Measurements from ENCODE around the gene SMYD5. TPM values are rescaled to one million over a fixed set of nuclear protein-coding genes. Genes with fewer than 3 reads are reported as not detected.

Gene SMYD5
- total RNA-seq, 1 donor, result 20.7 TPM

DNA sequence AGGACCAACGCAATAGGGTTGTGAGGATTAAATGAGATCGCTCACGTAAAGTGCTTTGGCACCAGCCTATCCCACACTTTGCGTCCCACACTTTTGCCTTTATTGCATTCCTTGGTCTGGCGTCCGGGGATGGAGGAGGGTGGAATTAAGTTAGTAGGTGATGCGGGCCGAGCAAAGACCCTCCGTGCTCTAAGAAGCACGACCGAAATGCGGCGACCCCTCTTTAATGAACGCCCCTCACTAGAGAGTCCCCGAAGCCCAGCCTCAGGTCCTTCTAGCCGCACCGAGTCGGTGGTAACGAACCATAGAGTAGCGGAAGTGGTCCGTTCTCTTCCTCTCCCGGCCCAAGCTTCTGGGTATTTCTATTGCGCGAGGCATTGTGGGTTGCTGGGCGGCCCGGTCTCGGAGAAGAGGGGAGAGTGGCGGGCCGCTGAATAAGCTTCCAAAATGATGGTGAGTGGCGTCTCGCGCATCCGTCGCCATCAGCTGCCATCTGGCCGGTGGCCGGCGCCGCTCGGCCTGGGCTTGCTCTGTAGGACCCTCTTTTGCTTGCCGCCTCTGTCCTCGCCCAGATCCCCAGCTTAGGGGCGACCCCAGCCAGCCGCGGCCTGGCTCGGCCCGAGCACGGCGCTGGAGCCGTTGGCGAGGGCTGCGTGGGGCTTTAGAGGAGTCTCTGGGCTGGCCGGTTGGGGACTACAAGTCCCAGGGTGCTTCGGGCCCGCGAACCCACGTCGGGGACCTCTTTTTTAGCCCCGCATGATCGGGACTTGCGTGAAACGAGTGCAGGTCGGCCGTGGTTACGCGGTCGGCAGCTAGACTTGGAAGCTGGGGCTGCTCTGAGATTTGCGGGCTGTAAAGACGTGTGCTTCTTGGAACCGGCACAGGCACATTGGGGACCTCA is 20.1 kb downstream of the SMYD5 start, which contains the start of gene CCT7:
TSS of gene CCT7 (plus strand) at position 377 of the 901 bp plus-strand sequence. CDS start at position 448, 71 bp downstream.
- H3K4me3 ChIP-seq (ENCODE audit: low read depth, low read length), result peak within 1 kb of the TSS; percentile 85
- TF ChIP-seq, protein P1, sequence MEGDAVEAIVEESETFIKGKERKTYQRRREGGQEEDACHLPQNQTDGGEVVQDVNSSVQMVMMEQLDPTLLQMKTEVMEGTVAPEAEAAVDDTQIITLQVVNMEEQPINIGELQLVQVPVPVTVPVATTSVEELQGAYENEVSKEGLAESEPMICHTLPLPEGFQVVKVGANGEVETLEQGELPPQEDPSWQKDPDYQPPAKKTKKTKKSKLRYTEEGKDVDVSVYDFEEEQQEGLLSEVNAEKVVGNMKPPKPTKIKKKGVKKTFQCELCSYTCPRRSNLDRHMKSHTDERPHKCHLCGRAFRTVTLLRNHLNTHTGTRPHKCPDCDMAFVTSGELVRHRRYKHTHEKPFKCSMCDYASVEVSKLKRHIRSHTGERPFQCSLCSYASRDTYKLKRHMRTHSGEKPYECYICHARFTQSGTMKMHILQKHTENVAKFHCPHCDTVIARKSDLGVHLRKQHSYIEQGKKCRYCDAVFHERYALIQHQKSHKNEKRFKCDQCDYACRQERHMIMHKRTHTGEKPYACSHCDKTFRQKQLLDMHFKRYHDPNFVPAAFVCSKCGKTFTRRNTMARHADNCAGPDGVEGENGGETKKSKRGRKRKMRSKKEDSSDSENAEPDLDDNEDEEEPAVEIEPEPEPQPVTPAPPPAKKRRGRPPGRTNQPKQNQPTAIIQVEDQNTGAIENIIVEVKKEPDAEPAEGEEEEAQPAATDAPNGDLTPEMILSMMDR (IDR thresholded peaks at IDR 0.05; ENCODE audit: insufficient read depth, low read depth, low read length), result no peak
- DNase-seq (ENCODE audit: low read depth), result peak; percentile 89

DNA sequence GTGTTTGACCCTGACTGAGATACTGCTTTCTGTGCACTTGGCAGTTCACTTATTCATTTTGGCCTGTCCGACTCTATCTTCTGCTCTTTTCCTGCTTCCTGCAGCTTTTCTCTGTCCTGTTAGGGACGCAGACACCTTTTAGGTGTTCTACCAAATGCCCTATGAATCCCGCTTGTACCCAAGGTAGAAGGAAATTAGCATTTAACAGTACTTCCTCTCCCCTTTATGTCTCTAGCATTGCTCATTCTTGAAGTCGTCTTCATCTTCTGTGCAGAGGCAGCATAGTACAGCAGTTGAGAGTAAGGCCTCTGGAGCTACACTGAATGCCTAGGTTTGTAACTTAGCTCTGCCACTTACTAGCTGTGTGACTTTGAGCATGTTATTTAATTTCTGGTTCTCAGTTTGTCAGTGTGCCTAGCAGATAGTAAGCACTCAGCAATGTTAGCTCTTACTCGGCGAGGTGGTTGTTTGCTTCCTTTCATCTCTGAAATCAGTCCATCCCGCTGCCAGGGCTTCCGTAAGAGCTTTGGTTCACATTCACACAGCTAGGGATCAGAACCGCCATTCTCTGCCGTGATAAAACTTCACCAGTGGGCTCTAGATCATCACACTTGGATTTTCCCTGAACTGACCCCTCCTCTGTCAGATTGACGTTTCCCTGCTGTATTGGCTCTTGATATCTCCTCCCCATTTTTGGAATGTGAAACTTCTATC is 21.4 kb downstream of the SMYD5 start:
- peak overlapping the region; percentile 85 for H3K4me3 ChIP-seq (ENCODE audit: low read depth, low read length)
- no peak for DNase-seq (ENCODE audit: low read depth)
- TF ChIP-seq, protein P1 (IDR thresholded peaks at IDR 0.05; ENCODE audit: insufficient read depth, low read depth, low read length), result no peak

GRCh38 chr2:73237168-73237567 is 23.1 kb downstream of the SMYD5 start:
- TF ChIP-seq, protein P1 (IDR thresholded peaks at IDR 0.05; ENCODE audit: insufficient read depth, low read depth, low read length), result no peak
- H3K4me3 ChIP-seq (ENCODE audit: low read depth, low read length), result no peak overlapping the region
- DNase-seq (ENCODE audit: low read depth), result no peak

DNA sequence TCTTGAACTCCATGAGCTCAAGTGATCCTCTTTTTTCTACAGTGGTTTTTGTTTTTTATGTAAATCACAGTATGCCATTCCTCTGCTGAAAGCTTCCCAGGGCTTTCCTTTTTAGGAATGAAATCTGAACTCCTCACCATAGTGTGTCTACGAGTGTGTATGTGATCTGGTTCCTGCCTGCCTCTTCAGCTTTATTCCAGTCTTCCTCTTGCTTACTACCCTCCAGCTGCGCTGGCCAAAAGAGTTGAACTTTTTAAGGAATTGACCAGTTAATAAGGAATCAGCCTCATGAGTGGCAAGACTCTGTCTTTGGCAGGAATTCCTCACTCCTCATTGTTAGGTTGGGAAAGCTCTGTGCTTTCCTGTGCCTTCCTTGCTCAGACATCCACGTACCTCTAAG is 24.1 kb downstream of the SMYD5 start:
- H3K4me3 ChIP-seq (ENCODE audit: low read depth, low read length), result no peak overlapping the region
- TF ChIP-seq, protein P1 (IDR thresholded peaks at IDR 0.05; ENCODE audit: insufficient read depth, low read depth, low read length), result no peak
- DNase-seq (ENCODE audit: low read depth), result no peak

DNA sequence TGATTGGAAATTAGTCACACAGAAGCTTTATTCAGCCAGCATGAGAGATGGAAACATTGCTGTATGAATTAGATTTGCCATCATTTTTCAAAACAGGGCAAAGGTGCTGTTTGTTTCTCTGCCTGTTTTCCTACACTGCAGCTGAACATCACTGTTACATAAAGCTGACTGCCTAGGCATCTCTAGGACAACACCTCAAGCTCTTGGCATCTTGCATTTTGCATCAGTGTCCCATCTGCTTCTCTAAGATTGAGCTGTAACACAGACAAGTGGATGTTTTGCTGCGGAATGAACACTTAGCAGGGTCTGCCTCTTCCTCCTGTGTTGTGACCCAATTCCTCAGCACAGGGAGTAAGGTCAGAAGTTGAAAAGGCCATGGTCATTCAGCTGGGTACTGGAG is 24.9 kb downstream of the SMYD5 start:
- no peak overlapping the region for H3K4me3 ChIP-seq (ENCODE audit: low read depth, low read length)
- TF ChIP-seq, protein P1 (IDR thresholded peaks at IDR 0.05; ENCODE audit: insufficient read depth, low read depth, low read length), result no peak
- DNase-seq (ENCODE audit: low read depth), result no peak

GRCh38 chr2:73239776-73240175 is 25.7 kb downstream of the SMYD5 start:
- TF ChIP-seq, protein P1 (IDR thresholded peaks at IDR 0.05; ENCODE audit: insufficient read depth, low read depth, low read length), result no peak
- DNase-seq (ENCODE audit: low read depth), result peak; percentile 62
- H3K4me3 ChIP-seq (ENCODE audit: low read depth, low read length), result no peak overlapping the region
